HCT116 (cell line): Measurements from ENCODE around the gene RSAD2. TPM values are rescaled to one million over a fixed set of nuclear protein-coding genes. Genes with fewer than 3 reads are reported as not detected.

Experiments used
- ATAC-seq: fragments of 200-7000 bp; cut with Tn5 transposase; 2 replicates; pipeline ENCODE4 v1.9.1; 2020; ENCODE audit warnings: mild to moderate bottlenecking, moderate library complexity
- BruUV-seq: library from RNA; stranded (reverse); fragments of 400-500 nt; replicated peaks from 2 replicates; lab custom pipeline; 2021; lab: Mats Ljungman, UMichigan
- CTCF ChIA-PET: fragments of 300-600 bp; sonication (Branson Sonifier 250); formaldehyde crosslinking; loops from one replicate; lab custom pipeline; 2021; ENCODE audit warnings: antibody characterized with exemption; lab: Charles Lee
- POLR2A ChIA-PET: fragments of 300-600, 350-600 bp; sonication (Branson Sonifier 250); formaldehyde crosslinking; loops from one replicate; lab custom pipeline; 2021; ENCODE audit warnings: antibody characterized with exemption; lab: Charles Lee
- RAD21 ChIA-PET, 2 experiments: fragments of 300-600 bp; sonication (Branson Sonifier 250); formaldehyde crosslinking; loops; one replicate each; lab custom pipeline; 2023; ENCODE audit warnings: low total read pairs in 2 of 2; ENCODE audit not compliant: uncharacterized antibody in 2 of 2, unreplicated experiment in 2 of 2, low non-redundant PET in 1 of 2; lab: Charles Lee
- DNase-seq: peaks from one replicate; pipeline ENCODE4 v3.0.0-alpha.2; 2010; ENCODE audit warnings: low read depth, low spot score
- H2AFZ ChIP-seq: fragments of 200-600 bp; shearing (Covaris generic), sonication (generic); 2 replicates; pipeline ENCODE4 v1.6.1; 2017; ENCODE audit warnings: low read depth, mixed run types, mixed read lengths, antibody characterized with exemption, low read length; ENCODE audit not compliant: poor library complexity, severe bottlenecking
- H3K27ac ChIP-seq: 2 replicates; pipeline ENCODE4 v1.5.1; 2012; ENCODE audit warnings: low read depth, low read length
- H3K27me3 ChIP-seq: fragments of 200-600 bp; sonication (generic); 2 replicates; pipeline ENCODE4 v1.6.1; 2016; ENCODE audit warnings: mixed run types, low read length, mixed read lengths; ENCODE audit not compliant: insufficient read depth
- H3K36me3 ChIP-seq, 2 experiments: fragments of 200-500 bp in 1 of 2; fragments of 200-600 bp in 1 of 2; sonication (Bioruptor generic) in 1 of 2; sonication (generic) in 1 of 2; 2 replicates each; pipeline versions ENCODE4 v1.5.1 to v1.6.1; 2014 to 2016; ENCODE audit warnings: low read length in 2 of 2, inconsistent platforms in 1 of 2, mixed read lengths in 1 of 2, mixed run types in 1 of 2; ENCODE audit not compliant: insufficient read depth in 2 of 2, control insufficient read depth in 1 of 2
- H3K4me1 ChIP-seq, 2 experiments: fragments of 200-600 bp in 1 of 2; sonication (generic) in 1 of 2; 2 replicates each; pipeline versions ENCODE4 v1.5.1 to v1.6.1; 2012 to 2017; ENCODE audit warnings: low read length in 2 of 2, inconsistent platforms in 1 of 2, mild to moderate bottlenecking in 1 of 2, mixed read lengths in 1 of 2, mixed run types in 1 of 2, moderate library complexity in 1 of 2; ENCODE audit not compliant: insufficient read depth in 2 of 2, control insufficient read depth in 1 of 2
- H3K4me2 ChIP-seq: fragments of 200-600 bp; sonication (generic); 2 replicates; pipeline ENCODE4 v1.6.1; 2017; ENCODE audit warnings: mixed run types, low read length, mixed read lengths
- H3K4me3 ChIP-seq, 2 experiments: fragments of 200-600 bp in 1 of 2; sonication (generic) in 1 of 2; replicated peaks in 1 of 2; 2 replicates each; pipeline ENCODE4 v1.5.1; 2011 to 2016; ENCODE audit warnings: low read length in 2 of 2, control low read depth in 1 of 2, low read depth in 1 of 2, mild to moderate bottlenecking in 1 of 2, mixed read lengths in 1 of 2, mixed run types in 1 of 2
- H3K79me2 ChIP-seq: fragments of 200-600 bp; sonication (generic); 2 replicates; pipeline ENCODE4 v1.6.1; 2017; ENCODE audit warnings: mild to moderate bottlenecking, mixed run types, low read length, moderate library complexity, mixed read lengths; ENCODE audit not compliant: insufficient read depth
- H3K9ac ChIP-seq: fragments of 200-600 bp; sonication (generic); 2 replicates; pipeline ENCODE4 v1.6.1; 2016; ENCODE audit warnings: low read length, mixed read lengths
- H3K9me2 ChIP-seq: fragments of 200-600 bp; sonication (generic), shearing (Covaris generic); 2 replicates; pipeline ENCODE4 v1.6.1; 2017; ENCODE audit warnings: mixed run types, mild to moderate bottlenecking, moderate library complexity; ENCODE audit not compliant: insufficient read depth
- H3K9me3 ChIP-seq, 2 experiments: fragments of 200-500 bp in 1 of 2; fragments of 200-600 bp in 1 of 2; sonication (Bioruptor generic) in 1 of 2; sonication (generic) in 1 of 2; 2 replicates each; pipeline ENCODE4 v1.6.1; 2014 to 2017; ENCODE audit warnings: low read length in 2 of 2, mixed read lengths in 2 of 2, inconsistent platforms in 1 of 2, low read depth in 1 of 2, mild to moderate bottlenecking in 1 of 2, mixed run types in 1 of 2, moderate library complexity in 1 of 2; ENCODE audit not compliant: control insufficient read depth in 1 of 2, insufficient read depth in 1 of 2
- H4K20me1 ChIP-seq: fragments of 200-600 bp; sonication (generic), shearing (Covaris generic); 2 replicates; pipeline ENCODE4 v1.6.1; 2017; ENCODE audit warnings: mixed run types, mild to moderate bottlenecking, moderate library complexity; ENCODE audit not compliant: insufficient read depth
- ATF3 ChIP-seq: IDR thresholded peaks from 2 replicates; pipeline ENCODE4 v1.6.1; 2012
- CBX3 ChIP-seq: IDR thresholded peaks from 2 replicates; pipeline ENCODE4 v1.6.1; 2012; ENCODE audit warnings: low read depth
- CEBPB ChIP-seq: IDR thresholded peaks from 2 replicates; pipeline ENCODE4 v1.6.1; 2012; ENCODE audit warnings: low read depth
- ELF1 ChIP-seq: IDR thresholded peaks from 2 replicates; pipeline ENCODE4 v1.6.1; 2012; ENCODE audit warnings: low read depth, borderline replicate concordance
- FOSL1 ChIP-seq: IDR thresholded peaks from 2 replicates; pipeline ENCODE4 v1.6.1; 2012; ENCODE audit warnings: low read depth
- JUND ChIP-seq: IDR thresholded peaks from 2 replicates; pipeline ENCODE4 v1.6.1; 2012
- MAX ChIP-seq: IDR thresholded peaks from 2 replicates; pipeline ENCODE4 v1.6.1; 2012
- SP1 ChIP-seq: IDR thresholded peaks from 2 replicates; pipeline ENCODE4 v1.6.1; 2012; ENCODE audit warnings: low read depth
- SRF ChIP-seq: IDR thresholded peaks from 2 replicates; pipeline ENCODE4 v1.6.1; 2012; ENCODE audit warnings: low read depth
- TCF7L2 ChIP-seq: IDR thresholded peaks from 2 replicates; pipeline ENCODE4 v1.7.0; 2011; ENCODE audit warnings: borderline replicate concordance, inconsistent platforms; ENCODE audit not compliant: insufficient read depth, insufficient read length; ENCODE audit errors: extremely low read depth
- ZBTB33 ChIP-seq: IDR thresholded peaks from 2 replicates; pipeline ENCODE4 v1.6.1; 2011; ENCODE audit warnings: mild to moderate bottlenecking, low read length, moderate library complexity; ENCODE audit not compliant: insufficient replicate concordance; ENCODE audit errors: extremely low read depth
- ZNF274 ChIP-seq: fragments of 200-500 bp; sonication (Bioruptor generic); IDR thresholded peaks from 2 replicates; pipeline ENCODE4 v1.6.1; 2014; ENCODE audit warnings: mild to moderate bottlenecking, low read depth, low read length, inconsistent platforms
- intact Hi-C: fragments of 100-400 bp; cut with micrococcal nuclease; formaldehyde crosslinking; loops from 2 replicates; pipeline ENCODE4 v1.10.0; 2022
- total RNA-seq: library from RNA; stranded (reverse); gene quantifications from one replicate; pipeline ENCODE4 v1.2.1, GENCODE V29; 2021; ENCODE audit not compliant: unreplicated experiment
- TF ChIP-seq, protein P1 (sequence below): IDR thresholded peaks from 2 replicates; pipeline ENCODE4 v1.6.1; 2012; ENCODE audit warnings: low read depth

RSAD2 gene
- total RNA-seq, 1 experiment from 2014 or later, result not detected

DNA sequence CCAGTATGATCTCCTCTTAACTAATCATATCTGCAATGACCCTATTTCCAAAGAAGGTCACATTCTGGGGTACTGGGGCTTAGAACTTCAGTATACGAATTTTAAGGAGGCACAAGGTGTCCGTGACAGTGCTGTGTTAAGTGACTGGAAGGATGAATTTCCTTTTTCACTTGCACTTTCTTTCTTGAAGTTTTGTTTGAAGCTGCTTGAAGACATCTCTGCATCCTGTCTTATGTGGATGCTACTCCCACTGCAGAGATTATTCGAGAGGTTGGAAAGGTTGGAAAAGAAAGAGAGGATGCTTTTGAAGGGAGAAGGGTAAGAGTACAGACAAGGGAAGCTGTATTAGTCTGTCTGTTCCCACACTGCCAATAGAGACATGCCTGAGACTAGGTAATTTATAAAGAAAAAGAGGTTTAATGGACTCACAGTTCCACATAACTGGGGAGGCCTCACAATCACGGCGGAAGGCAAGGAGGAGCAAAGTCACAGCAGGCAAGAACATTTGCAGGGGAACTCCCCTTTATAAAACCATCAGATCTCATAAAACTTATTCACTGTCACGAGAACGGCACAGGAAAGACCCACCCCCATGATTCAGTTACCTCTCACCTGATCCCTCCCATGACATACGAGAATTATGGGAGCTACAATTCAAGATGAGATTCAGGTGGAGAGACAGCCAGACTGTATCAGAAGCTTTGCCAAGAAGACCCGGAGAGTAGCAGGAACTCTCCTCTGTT lies 36.0 kb downstream of the RSAD2 start:
- Histone ChIP-seq H3K4me1 (peaks cover 9 to 26% of the 10 kb centered on the region in 2 experiments; a peak in 3 of 4 replicates), H4K20me1 (no peaks in the 10 kb centered on the region), H3K27me3 (peaks cover 4% of the 10 kb centered on the region; the same call in 1 of the 2 replicates), H3K27ac (no peak overlapping the region), H3K9ac (no peak overlapping the region), H3K9me2 (no peaks in the 10 kb centered on the region), H3K36me3 (no peaks in the 10 kb centered on the region), H3K4me2 (no peak overlapping the region), H3K9me3 (no peaks in the 10 kb centered on the region), H2AFZ (no peak overlapping the region), H3K4me3 (no peak overlapping the region), H3K79me2 (no peaks in the 10 kb centered on the region)
- DNase-seq (no peak), ATAC-seq (no peak)
- no TSS peak for BruUV-seq
- CTCF ChIA-PET, result no interaction called here
- POLR2A ChIA-PET, result no interaction called here
- intact Hi-C loops, result no loop called here
- TF ChIP-seq CBX3 (no peak), CEBPB (no peak), TCF7L2 (no peak), SP1 (no peak), FOSL1 (no peak), ZNF274 (no peak), SRF (no peak), JUND (no peak), ELF1 (no peak), ZBTB33 (no peak), MAX (no peak), ATF3 (no peak)
- TF ChIP-seq, protein P1, sequence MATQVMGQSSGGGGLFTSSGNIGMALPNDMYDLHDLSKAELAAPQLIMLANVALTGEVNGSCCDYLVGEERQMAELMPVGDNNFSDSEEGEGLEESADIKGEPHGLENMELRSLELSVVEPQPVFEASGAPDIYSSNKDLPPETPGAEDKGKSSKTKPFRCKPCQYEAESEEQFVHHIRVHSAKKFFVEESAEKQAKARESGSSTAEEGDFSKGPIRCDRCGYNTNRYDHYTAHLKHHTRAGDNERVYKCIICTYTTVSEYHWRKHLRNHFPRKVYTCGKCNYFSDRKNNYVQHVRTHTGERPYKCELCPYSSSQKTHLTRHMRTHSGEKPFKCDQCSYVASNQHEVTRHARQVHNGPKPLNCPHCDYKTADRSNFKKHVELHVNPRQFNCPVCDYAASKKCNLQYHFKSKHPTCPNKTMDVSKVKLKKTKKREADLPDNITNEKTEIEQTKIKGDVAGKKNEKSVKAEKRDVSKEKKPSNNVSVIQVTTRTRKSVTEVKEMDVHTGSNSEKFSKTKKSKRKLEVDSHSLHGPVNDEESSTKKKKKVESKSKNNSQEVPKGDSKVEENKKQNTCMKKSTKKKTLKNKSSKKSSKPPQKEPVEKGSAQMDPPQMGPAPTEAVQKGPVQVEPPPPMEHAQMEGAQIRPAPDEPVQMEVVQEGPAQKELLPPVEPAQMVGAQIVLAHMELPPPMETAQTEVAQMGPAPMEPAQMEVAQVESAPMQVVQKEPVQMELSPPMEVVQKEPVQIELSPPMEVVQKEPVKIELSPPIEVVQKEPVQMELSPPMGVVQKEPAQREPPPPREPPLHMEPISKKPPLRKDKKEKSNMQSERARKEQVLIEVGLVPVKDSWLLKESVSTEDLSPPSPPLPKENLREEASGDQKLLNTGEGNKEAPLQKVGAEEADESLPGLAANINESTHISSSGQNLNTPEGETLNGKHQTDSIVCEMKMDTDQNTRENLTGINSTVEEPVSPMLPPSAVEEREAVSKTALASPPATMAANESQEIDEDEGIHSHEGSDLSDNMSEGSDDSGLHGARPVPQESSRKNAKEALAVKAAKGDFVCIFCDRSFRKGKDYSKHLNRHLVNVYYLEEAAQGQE, result no peak
- RAD21 ChIA-PET, result no interaction called here
